GM18909 (cell line): ENCODE results near the gene SLC35G1.

ENCODE experiments used
- ATAC-seq: cut with Tn5 transposase; IDR thresholded peaks from one replicate; pipeline ENCODE4 v1.9.1; 2021; ENCODE audit warnings: mild to moderate bottlenecking; ENCODE audit not compliant: unreplicated experiment, poor library complexity

SLC35G1 gene

GRCh38 chr10:93945819-93946218 lies 52.0 kb downstream of the SLC35G1 start:
- ATAC-seq, result no peak

GRCh38 chr10:93947055-93947454 lies 53.3 kb downstream of the SLC35G1 start:
- ATAC-seq, result no peak

- no peak for ATAC-seq
These were observed 53.7 kb downstream of the SLC35G1 start for GRCh38 chr10:93947524-93947923.

GRCh38 chr10:93951905-93952304 lies 58.1 kb downstream of the SLC35G1 start:
- ATAC-seq, result no peak
